ENCODE measurements around the gene WDR70. TPM values are rescaled to one million over a fixed set of nuclear protein-coding genes. Genes with fewer than 3 reads are reported as not detected.

WDR70 gene
- total RNA-seq, 1 experiment from 2014 or later, result 78.2 TPM

DNA sequence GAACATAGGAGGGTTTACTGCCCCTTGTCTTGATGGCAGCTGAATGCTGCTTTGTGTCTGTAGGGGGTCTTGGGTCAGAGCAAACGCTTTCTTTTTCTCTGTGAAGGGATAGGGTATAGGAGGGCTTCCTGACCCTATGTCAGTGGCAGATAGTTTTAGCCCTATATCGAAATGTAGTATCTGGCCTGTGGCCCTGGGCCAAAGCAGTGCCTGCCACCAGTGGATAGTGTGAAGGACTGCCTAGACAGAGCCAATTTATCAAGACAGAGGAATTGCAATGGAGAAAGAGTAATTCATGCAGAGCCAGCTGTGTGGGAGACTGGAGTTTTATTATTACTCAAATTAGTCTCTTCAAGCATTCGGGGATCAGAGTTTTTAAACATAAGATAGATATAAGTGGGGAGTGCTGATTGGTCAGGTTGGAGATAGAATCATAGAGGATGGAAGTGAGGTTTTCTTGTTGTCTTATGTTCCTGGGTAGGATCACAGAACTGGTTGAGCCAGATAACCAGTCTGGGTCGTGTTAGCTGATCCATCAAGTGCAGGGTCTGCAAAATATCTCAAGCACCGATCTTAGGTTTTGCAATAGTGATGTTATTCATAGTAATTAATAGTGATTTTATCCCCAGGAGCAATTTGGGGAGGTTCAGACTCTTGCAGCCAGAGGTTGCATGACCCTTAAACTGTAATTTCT is 282.3 kb downstream of the WDR70 start:
- H3K9me2 ChIP-seq (ENCODE audit: insufficient read depth), result no peaks in the 10 kb centered on the region
- H2AFZ ChIP-seq, result no peak overlapping the region
- no peak overlapping the region for H3K27ac ChIP-seq
- no peaks in the 10 kb centered on the region for H3K27me3 ChIP-seq (ENCODE audit: insufficient read depth, low read depth)
- ChIA-PET POLR2A (ENCODE audit: unreplicated experiment) (no interaction called here), CTCF (no interaction called here)
- TF ChIP-seq EZH2 (IDR thresholded peaks at IDR 0.05; ENCODE audit: low read depth), result no peak
- TF ChIP-seq, protein P1, sequence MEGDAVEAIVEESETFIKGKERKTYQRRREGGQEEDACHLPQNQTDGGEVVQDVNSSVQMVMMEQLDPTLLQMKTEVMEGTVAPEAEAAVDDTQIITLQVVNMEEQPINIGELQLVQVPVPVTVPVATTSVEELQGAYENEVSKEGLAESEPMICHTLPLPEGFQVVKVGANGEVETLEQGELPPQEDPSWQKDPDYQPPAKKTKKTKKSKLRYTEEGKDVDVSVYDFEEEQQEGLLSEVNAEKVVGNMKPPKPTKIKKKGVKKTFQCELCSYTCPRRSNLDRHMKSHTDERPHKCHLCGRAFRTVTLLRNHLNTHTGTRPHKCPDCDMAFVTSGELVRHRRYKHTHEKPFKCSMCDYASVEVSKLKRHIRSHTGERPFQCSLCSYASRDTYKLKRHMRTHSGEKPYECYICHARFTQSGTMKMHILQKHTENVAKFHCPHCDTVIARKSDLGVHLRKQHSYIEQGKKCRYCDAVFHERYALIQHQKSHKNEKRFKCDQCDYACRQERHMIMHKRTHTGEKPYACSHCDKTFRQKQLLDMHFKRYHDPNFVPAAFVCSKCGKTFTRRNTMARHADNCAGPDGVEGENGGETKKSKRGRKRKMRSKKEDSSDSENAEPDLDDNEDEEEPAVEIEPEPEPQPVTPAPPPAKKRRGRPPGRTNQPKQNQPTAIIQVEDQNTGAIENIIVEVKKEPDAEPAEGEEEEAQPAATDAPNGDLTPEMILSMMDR (conservative IDR thresholded peaks at IDR 0.05), result no peak
- peak in 1 of 2 experiments; percentile 42 for DNase-seq
- H3K79me2 ChIP-seq (ENCODE audit: low read depth), result no peaks in the 10 kb centered on the region
- H3K4me2 ChIP-seq, result peak overlapping the region; percentile 11
- BruUV-seq (replicated peaks), result no TSS peak
- peaks cover 25% of the 10 kb centered on the region for H3K4me1 ChIP-seq (replicated peaks; ENCODE audit: insufficient read depth)
- no peaks in the 10 kb centered on the region; the same call in 1 of the 2 replicates for H4K20me1 ChIP-seq (ENCODE audit: insufficient read depth)
- H3K4me3 ChIP-seq, result no peak overlapping the region
- no peaks in the 10 kb centered on the region for H3K36me3 ChIP-seq (ENCODE audit: low read depth)
- peaks cover 12% of the 10 kb centered on the region; the same call in 1 of the 2 replicates for H3F3A ChIP-seq (ENCODE audit: insufficient read depth, low read depth)
- intact Hi-C loops (cut with micrococcal nuclease; ENCODE audit: unreplicated experiment), result no loop called here
- H3K9me3 ChIP-seq (ENCODE audit: insufficient read depth, low read depth), result no peaks in the 10 kb centered on the region

DNA sequence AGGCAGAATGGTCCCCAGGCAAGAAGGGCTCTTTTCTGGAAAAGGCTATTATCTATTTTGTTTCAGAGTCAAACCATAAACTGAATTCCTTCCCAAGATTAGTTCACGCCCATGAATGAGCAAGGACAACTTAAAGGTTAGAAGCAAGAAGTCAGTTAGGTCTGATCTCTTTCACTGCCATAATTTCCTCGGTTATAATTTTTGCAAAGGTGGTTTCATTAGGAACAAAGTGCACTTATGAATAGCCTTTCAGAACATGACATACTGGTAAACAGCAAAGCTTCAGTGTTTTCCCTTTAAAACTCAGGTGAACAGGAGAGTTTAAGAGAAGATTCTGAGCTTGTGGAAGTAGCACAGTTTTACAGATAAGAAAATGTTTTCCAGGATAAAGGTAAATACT is 282.8 kb downstream of the WDR70 start:
- H3K4me1 ChIP-seq (replicated peaks; ENCODE audit: insufficient read depth), result peaks cover 25% of the 10 kb centered on the region
- ChIA-PET CTCF (no interaction called here), POLR2A (ENCODE audit: unreplicated experiment) (no interaction called here)
- H3F3A ChIP-seq (ENCODE audit: insufficient read depth, low read depth), result peaks cover 12% of the 10 kb centered on the region; the same call in 1 of the 2 replicates
- DNase-seq, result no peak
- no peak for TF ChIP-seq EZH2 (IDR thresholded peaks at IDR 0.05; ENCODE audit: low read depth)
- TF ChIP-seq, protein P1 (conservative IDR thresholded peaks at IDR 0.05), result no peak
- H3K9me3 ChIP-seq (ENCODE audit: insufficient read depth, low read depth), result no peaks in the 10 kb centered on the region
- no peaks in the 10 kb centered on the region for H3K79me2 ChIP-seq (ENCODE audit: low read depth)
- intact Hi-C loops (cut with micrococcal nuclease; ENCODE audit: unreplicated experiment), result no loop called here
- no peak overlapping the region for H3K27ac ChIP-seq
- H3K9me2 ChIP-seq (ENCODE audit: insufficient read depth), result no peaks in the 10 kb centered on the region
- BruUV-seq (replicated peaks), result no TSS peak
- no peaks in the 10 kb centered on the region for H3K27me3 ChIP-seq (ENCODE audit: insufficient read depth, low read depth)
- H3K4me2 ChIP-seq, result peak overlapping the region; percentile 11
- no peak overlapping the region for H3K4me3 ChIP-seq
- no peaks in the 10 kb centered on the region; the same call in 1 of the 2 replicates for H4K20me1 ChIP-seq (ENCODE audit: insufficient read depth)
- H3K36me3 ChIP-seq (ENCODE audit: low read depth), result no peaks in the 10 kb centered on the region
- H2AFZ ChIP-seq, result no peak overlapping the region

DNA sequence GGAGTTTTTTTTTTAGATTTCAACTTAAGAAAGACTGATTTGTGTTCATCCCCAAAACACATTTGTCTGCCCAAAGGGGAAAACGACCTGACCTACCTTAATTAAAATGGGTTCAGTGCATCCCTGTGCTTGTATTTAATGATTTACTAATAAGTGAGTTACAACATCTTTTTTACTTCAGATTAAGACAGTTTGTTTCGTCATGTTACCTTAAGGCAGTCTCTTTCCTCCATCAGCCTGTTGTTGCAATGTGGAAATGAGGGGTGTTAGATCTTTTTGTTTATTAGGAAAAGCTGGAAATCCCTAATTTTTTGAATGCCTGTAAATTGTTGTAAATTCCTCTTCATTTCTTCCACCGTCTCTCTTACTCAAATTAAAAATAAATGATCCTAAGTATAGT is 283.2 kb downstream of the WDR70 start:
- intact Hi-C loops (cut with micrococcal nuclease; ENCODE audit: unreplicated experiment), result no loop called here
- Histone ChIP-seq H3K4me2 (no peak overlapping the region), H3K27me3 (ENCODE audit: insufficient read depth, low read depth) (no peaks in the 10 kb centered on the region), H3K79me2 (ENCODE audit: low read depth) (no peaks in the 10 kb centered on the region), H3K36me3 (ENCODE audit: low read depth) (no peaks in the 10 kb centered on the region), H3K4me3 (no peak overlapping the region), H2AFZ (no peak overlapping the region), H3F3A (ENCODE audit: insufficient read depth, low read depth) (peaks cover 12% of the 10 kb centered on the region; the same call in 1 of the 2 replicates), H4K20me1 (ENCODE audit: insufficient read depth) (no peaks in the 10 kb centered on the region; the same call in 1 of the 2 replicates), H3K9me3 (ENCODE audit: insufficient read depth, low read depth) (no peaks in the 10 kb centered on the region), H3K27ac (no peak overlapping the region), H3K9me2 (ENCODE audit: insufficient read depth) (no peaks in the 10 kb centered on the region), H3K4me1 (replicated peaks; ENCODE audit: insufficient read depth) (peaks cover 26% of the 10 kb centered on the region)
- DNase-seq, result no peak
- ChIA-PET POLR2A (ENCODE audit: unreplicated experiment) (no interaction called here), CTCF (no interaction called here)
- TF ChIP-seq EZH2 (IDR thresholded peaks at IDR 0.05; ENCODE audit: low read depth), result no peak
- no TSS peak for BruUV-seq (replicated peaks)

Data from PC-9 (cell line).